ENCODE results near the gene SHB.

SHB gene

DNA sequence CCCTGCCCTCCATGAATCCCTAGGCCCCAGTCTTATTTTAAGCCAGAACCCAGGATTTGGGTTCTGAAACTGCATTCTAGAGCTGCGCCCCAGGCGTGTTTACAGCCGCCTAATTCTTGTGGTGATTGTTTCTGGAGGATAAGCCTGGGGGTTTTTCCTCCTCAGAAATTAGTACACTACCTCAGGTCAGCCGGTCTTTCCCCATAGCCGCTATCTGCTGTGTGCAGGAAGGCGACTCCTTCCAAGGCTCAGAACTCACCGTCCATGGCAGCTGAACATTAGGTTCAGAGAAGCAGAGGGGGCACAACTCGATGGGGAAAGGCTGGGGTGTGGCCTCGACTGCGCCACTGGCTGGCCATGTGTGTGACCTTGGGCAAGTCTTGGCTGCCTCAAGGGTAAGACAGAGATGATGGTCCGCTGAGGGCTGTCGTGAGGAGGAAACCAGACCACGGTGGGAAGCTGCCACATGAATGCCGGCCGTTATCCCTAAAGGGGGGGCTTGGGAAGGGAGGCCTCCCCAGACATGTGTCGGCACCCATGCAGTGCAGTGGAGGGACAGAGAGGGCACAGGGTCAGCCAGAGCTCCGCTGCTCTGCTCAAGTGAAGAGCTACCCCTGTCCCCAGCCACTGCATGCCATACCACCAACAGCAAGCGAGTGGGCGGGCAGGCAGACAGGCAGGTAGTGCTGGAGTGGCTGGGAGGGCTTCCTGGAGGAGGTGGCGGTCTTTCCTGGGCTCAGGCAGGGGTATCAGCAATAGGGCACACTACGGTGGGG, 28.9 kb downstream of the SHB start:
- DNase-seq, result no peak

- no peak for DNase-seq
These were observed 29.7 kb downstream of the SHB start for GRCh38 chr9:38039090-38039906.

DNA sequence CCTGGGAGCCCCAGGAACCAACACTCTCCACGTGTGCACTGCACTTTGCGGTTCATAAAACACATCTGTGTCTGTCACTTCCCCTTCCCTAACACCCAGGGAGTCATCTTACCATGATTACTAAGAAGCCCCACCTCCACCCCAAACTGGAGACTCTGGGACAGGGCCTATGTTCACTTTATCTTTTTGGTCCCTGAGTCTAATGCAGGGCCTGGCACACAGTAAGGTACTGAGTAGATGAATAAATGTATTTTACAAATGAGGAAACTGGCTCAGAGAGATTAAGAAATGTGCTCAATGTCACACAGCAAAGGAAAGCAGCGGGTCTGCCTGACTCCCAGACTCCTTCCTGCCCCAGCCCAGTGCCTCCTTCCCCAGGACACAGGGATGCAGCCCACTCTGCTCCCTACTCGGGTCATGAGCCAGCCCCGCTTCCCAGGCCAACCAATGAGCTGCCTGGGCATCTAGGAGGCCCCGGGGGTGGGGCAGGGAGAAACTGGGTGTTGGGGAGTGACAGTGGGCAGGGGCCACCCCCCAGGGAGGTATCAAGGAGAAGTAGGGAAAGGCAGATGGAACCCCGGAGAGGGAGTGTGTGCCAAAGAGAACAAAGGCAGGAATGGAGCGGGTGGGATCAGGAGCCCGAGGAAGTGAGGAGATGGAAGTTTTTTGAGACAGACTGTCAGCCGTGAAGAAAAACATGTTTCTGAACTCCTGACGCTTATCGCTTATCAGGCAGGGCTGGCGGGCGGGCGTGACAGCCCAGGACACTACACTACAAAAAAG, 30.5 kb downstream of the SHB start:
- no peak for DNase-seq

- DNase-seq, result no peak
These were observed 31.1 kb downstream of the SHB start for GRCh38 chr9:38037981-38038306.

GRCh38 chr9:38036359-38037084, 32.5 kb downstream of the SHB start:
- no peak for DNase-seq

DNA sequence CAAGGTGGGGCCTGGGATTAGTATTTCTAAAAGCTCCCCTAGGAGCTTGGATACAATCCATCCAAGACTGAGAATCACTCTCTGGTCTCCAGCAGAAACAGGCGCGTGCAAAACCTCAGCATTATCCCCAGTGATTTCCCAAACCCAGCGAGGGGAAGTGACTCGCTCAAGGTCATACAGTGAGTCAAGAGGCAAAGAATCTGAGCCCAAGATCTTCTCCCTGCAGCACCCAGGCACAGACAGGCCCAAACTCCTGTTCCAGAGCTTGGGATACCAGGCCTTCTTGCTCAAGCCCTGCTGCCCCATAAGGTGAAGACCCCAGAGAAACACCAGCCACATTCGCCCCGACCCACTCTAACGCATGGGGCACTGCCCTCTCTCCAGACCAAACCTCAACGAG, 33.2 kb downstream of the SHB start:
- no peak for DNase-seq

DNA sequence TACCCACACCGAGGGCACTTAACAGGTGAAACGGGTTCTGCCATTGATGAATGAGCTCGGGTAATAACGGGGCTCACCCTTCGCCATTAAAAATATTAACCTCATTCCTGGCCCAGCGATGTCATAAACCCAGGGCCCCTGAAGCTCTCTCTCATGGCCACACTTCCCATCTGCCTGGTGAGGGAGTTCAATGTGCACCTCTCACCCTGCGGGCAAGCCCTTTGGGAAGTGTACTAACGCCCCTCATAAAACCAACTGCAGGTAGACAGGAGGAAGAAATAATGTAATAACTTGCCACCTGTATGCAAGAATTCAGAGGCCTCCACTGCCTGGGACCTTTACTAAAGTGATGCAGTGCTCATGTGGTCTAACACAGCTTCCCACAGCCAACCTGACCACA, 35.1 kb downstream of the SHB start:
- DNase-seq, result no peak

- DNase-seq, result no peak
These were observed 36.5 kb downstream of the SHB start for GRCh38 chr9:38032266-38033110.

DNA sequence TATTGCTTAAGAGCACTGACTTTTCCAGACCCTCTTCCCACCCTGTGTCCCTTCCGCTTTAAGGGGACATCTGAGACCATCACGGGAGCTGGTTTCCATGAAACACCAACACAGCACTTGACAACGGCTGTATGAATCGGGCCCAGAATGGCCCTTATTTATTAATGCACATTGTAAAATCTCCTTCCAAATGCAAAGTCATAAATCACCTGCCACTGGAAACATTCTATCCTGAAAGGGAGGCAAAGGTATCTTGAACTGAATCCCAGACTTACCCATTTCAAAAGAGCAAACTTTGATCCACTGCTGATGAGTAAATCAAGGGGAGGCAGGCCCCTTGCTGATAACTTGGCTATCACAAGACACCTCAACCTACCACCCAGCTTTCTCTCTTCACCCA, 37.4 kb downstream of the SHB start:
- no peak for DNase-seq

- DNase-seq, result no peak
These were observed 38.4 kb downstream of the SHB start for GRCh38 chr9:38030658-38031057.

DNA sequence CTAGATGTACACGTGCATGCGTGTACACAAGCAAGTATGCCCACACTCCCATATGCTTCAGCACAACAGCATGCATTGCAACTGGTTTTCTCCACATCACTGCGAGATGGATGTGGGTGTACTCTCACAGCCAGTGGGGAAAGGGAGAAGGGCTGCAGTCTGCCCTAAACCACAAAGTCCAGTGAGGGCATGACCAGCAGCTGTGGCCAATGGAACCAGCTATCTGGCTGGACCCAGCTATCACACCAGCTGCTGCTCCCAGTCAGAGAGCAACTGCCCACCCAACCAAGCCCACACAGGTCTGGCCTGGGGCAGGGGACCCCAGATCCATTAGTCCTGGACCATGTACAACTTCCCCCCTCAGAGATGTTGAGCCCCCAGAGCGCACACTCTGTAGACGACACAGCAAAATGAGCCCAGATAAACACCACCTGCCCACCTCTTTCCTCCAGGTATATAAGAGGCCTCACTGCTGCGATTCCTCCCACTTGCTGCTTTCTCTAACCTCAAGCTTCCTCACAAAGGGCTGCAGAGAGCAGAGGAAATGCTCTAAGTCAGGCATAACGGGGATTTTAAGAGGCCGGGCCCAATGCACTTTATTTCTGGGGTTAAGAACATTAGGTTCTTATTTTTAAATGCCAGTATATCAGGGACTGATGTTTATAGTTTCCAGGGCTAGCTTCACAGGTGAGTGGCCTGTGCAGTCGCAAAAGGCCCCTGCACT, 39.0 kb downstream of the SHB start:
- no peak for DNase-seq

GRCh38 chr9:38027714-38028113, 41.3 kb downstream of the SHB start:
- no peak for DNase-seq

- DNase-seq, result no peak
These were observed 42.0 kb downstream of the SHB start for GRCh38 chr9:38026840-38027527.

DNA sequence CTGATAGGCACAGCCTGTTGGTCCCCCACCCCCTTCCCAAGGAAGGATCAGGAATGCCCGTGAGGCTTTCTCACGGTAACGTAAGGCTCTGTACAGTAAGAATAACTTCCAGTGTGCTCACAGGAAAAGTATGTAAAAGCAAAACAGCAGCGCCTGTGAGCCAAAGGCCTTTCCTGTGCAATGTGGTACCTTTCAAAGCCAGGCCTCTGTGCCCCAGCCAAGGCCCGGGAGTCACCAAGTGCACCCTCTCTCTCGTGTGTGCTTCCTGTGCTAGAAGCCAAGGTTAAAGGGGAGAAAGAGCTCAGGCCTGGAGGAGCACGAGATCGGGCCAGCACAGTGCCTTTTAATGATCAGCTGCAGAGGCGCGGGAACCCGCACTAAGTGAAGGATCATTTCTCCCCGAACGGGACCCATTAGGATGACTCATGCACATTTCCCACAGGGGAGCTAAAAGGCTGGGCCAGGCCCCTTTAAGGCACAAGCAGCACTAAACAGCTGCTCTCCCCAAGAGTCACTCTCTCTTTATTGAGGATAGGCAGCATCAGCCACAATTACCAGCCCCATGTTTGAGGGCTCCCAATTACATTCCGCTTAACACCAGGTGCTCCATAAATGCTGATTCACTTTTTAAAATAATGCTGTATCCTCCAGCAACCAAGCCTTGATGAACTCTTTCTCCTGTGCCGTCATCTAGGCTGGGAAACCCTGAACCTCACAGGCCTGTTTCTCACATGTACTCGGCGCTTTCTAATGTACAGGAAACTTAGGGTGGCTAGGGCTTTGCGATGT, 42.8 kb downstream of the SHB start:
- DNase-seq, result no peak

- no peak for DNase-seq
These were observed 43.9 kb downstream of the SHB start for GRCh38 chr9:38025166-38025565.

DNA sequence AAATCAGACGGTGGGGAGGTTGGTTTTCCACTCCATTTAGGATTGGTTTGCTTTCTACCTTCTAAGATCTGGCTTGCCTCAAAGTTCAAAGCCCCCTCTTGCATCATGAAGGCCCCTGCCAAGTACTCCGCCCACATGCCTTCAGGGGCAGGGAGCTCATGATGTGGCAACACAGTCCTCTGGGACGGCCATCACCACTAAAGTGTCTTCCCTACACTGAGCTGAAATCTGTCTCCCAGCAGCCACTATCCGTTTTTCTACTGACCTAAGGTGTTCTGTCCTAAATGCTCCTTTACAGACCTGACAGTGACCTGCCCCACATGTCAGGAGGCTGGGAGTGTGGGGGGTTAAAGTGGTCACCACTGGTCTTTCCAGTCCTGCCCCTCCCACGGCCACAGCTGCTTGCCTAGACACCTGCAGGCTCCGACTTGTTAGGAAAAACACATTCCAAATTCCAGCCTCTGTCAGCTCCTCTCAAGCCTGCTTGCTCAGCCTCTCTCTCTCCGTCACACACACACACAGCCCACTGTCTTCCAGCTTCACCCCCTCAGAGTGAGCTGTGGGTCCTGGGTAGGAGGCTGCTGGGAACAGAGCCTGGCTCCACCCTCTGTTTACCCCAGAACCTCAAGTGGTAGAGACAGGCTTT, 44.9 kb downstream of the SHB start:
- no peak for DNase-seq

- no peak for DNase-seq
These were observed 45.4 kb downstream of the SHB start for GRCh38 chr9:38023661-38024035.

DNA sequence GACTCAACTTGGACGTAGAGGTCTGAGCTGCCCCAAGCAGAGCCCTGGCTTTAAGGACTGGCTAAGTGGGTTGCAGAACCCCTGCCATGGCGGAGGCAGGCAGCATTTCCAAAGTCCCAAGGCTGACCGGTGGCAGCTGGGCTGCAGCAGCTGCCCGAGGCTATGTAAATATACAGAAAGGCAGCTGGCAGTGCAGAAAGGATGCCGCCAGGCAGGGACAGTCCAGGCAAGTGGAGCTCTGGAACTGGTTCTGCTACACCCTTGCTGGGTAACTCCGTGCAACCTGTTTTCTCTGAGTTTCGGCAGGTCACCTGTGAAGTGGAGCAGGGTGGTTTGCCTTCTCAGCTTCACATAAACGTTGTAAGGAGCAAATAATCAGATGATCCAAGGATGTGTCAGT, 46.0 kb downstream of the SHB start:
- DNase-seq, result no peak

DNA sequence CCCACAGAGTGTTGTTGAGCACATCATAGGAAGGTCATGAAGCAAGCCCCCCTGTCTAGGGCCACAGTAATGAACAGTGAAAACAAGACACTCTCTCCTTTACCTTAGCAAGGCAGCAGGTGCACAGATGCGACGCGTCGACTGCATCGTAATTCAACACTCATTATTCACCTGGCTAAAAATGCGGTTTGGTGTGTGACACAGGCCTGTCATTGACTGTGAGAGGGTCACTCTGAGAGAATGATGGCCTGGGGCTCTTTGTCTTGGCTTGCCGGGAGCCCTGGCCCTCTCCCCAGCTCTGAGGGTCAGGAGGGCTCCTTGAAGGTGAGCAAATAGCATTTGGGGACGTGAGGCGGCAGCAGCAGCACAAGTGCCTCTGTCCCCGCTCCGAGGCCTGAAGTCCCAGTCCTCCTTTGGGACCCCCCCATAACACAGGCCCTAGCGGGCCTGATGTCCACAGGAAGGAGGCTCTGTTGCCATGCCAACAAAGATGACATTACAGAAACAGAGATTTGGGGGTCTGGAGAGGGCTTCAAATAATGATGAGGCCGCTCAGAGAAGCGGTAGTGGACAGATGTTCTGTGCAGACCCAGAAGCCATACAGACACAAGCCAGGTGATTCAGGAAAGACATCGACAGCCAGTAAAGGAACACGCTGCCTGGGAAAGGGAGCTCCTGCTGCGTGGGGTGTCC, 46.7 kb downstream of the SHB start:
- no peak for DNase-seq
